GM20431 (cell line): Measurements from ENCODE around the gene ILF3.
"Not testable (repeated sequence)": the region's sequence is repeated elsewhere in the genome, so short reads cannot be mapped to it uniquely, and the experiment has no call there.

ENCODE experiments used
- in situ Hi-C: fragments of 300-500 bp; cut with MseI, MboI; formaldehyde crosslinking; loops from one replicate; pipeline ENCODE4 v1.15.0; 2020; ENCODE audit warnings: low sequenced_read_pairs; ENCODE audit not compliant: unreplicated experiment

ILF3 gene

DNA sequence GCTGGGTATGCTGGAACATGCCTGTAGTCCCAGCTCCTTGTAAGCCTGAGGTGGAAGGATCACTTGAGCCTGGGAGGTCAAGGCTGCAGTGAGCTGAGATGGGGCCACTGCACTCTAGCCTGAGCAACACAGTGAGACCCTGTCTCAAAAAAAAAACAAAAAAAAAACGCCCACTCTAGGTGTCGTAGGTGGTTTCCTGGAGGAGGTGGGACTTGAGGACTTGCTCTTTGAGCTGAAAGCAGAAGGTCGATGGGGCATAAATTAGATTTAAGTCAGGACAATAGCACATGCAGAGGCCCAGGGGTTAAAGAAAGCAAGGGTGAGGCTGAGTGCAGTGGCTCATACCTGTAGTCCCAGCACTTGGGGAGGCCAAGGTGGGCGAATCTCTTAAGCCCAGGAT lies 12.9 kb upstream of the ILF3 start:
- in situ Hi-C loops, result loop anchor here (5.0 kb wide), 1 partner anchor 59 kb away; no protein-coding TSS in a partner anchor

DNA sequence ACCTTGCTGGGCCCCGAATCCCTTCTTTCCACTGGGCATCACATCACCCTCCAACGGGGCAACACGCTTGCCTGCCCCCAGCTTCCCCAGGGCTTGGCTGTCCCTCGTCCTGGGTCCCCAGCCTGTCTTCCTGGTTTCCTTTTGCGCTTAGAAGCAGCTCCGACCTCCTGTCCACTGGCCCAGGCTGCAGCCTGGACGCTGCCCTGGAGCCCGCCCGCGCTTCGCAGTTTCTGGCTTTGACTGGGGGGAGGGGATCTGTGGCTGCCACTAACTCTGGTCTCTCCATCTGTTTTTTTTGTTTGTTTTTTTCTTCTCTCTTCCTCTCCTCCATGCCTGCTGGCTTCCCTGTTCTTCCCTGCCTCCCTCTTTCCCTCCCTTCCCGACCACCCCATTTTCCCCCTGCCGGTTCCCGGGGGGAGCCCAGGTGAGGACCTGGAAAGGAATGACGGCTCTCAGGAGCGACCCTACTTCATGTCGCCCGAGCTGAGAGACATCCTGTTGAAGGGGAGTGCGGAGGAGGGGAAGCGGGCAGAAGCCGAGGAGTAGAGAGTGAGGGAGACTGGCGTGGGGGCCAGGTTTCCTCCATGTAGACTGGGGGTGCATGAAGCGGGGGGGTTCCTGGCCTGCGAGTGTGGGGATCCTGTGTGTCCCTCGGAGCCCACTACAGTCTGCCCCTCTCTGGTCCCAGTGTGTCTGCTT lies 11.5 kb upstream of the ILF3 start:
- in situ Hi-C loops, result loop anchor here (5.0 kb wide), 1 partner anchor 60 kb away; no protein-coding TSS in a partner anchor

DNA sequence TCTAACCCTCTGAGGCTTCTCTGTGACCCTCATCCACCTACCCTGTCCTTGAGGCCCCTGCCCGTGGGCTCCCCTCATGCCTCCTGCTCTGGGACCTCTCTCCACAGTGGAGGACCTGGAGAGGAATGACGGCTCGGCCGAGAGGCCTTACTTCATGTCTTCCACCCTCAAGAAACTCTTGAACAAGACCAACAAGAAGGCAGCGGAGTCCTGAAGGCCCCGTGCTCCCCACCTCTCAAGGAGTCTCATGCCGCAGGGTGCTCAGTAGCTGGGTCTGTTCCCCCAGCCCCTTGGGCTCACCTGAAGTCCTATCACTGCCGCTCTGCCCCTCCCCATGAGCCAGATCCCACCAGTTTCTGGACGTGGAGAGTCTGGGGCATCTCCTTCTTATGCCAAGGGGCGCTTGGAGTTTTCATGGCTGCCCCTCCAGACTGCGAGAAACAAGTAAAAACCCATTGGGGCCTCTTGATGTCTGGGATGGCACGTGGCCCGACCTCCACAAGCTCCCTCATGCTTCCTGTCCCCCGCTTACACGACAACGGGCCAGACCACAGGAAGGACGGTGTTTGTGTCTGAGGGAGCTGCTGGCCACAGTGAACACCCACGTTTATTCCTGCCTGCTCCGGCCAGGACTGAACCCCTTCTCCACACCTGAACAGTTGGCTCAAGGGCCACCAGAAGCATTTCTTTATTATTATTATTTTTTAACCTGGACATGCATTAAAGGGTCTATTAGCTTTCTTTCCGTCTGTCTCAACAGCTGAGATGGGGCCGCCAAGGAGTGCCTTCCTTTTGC lies 10.8 kb upstream of the ILF3 start:
- in situ Hi-C loops, result loop anchor here (5.0 kb wide), 1 partner anchor 61 kb away; no protein-coding TSS in a partner anchor

DNA sequence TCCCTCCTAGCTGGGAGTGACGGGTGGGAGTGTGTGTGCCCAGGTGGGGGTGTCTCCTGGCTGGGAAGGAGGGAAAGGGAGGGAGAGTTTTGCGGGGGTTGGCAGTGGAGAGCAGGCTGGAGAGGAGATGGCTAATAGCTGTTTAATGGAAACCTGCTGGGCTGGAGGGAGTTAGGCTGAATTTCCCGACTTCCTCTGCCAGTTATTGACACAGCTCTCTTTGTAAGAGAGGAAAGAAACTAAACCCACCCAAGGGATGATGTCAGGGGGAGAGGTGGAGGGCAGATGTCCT lies 10.2 kb upstream of the ILF3 start:
- in situ Hi-C loops, result loop anchor here (5.0 kb wide), 1 partner anchor 62 kb away; no protein-coding TSS in a partner anchor

GRCh38 chr19:10644260-10645007 lies 9.7 kb upstream of the ILF3 start:
- in situ Hi-C loops, result loop anchor here (5.0 kb wide), 1 partner anchor 62 kb away; no protein-coding TSS in a partner anchor

GRCh38 chr19:10646456-10647159 lies 7.5 kb upstream of the ILF3 start:
- in situ Hi-C loops, result no loop called here

DNA sequence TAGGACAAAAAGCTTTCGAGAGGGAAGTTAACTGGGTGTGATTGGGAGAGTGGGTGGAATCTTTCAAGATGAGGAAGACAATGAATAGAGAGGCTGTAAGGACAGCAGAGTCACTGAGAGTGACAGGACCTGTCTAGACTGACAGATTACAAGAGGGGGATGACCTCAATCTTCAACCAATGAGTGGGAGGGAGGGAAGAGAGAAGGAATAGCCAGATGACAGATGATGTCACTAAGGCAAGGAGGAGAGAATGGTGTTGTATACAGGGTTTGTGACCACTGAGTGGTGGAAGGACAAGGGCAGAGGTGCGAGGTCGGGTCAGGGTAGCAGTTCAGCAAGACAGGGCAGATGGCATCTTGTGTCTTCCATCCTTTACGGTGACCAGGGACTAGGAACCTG lies 5.8 kb upstream of the ILF3 start:
- in situ Hi-C loops, result no loop called here

DNA sequence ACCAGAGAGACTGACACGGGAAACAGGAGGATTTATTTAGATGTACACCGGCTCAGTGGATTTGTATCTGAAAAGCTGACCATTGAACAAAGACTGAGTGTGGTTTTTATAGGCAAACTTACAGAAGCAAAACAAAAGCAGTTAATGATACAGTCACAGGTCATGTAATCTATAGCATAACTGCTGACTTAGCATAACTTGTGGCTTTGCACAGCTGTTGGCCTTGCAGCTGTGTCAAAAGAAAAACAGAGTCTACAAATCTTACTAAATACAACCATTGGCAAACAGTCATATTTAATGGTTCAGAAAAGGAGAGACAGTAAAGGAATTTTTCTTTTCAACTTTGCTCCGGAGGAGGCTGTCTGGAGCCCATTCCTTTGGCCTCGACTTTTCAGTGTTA lies 2.3 kb upstream of the ILF3 start:
- in situ Hi-C loops, result no loop called here

GRCh38 chr19:10653482-10653731 lies 739 bp upstream of the ILF3 start:
- in situ Hi-C loops, result no loop called here

- in situ Hi-C loops, result no loop called here
Observed at GRCh38 chr19:10654610-10655456, 687 bp downstream of the ILF3 start.

DNA sequence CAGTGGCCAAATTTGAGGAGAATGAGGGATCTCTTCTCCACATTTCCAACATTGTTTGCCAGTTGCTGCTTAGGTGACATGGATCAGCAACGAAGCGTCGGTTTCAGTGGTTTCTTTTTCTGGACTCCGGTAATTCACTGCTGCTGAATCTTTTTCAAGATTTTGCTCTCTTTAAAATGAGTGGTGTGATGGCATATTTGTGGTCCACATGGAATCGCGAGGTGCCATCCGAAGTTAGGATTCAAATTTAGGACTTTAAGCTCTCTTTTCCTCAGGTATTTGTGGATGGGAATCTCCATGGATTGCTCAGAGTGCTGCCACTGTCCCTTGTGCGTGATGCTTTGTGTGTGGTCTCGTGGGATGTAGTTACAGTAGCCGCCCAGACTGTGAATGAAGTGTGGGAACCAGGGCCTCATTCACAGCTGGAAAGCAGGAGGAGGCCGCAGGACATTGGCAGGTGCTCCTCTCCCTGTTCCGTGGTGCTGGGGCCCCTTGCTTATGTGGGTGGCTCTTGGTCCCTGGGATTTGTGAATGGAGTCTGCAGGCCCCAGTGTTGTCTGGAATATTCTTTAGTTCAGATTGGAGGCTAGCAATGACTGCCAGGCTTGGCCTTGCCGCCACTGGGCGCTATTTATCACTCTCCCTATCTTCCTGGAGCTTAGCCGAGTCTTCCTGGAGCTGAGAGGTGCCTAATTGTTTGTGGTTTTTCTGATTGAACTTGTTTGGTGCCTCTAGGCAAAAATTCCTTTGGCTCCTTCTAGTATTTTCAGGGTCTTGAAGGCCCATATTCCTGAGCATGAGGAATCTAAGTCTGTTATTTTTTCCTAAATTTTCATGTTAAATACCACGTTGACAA lies 1.5 kb downstream of the ILF3 start:
- in situ Hi-C loops, result no loop called here

- in situ Hi-C loops, result no loop called here
Observed at GRCh38 chr19:10660346-10660745, 6.2 kb downstream of the ILF3 start.

GRCh38 chr19:10661946-10662345 lies 7.8 kb downstream of the ILF3 start:
- in situ Hi-C loops, result no loop called here

- in situ Hi-C loops, result no loop called here
Observed at GRCh38 chr19:10662384-10663251, 8.5 kb downstream of the ILF3 start.

DNA sequence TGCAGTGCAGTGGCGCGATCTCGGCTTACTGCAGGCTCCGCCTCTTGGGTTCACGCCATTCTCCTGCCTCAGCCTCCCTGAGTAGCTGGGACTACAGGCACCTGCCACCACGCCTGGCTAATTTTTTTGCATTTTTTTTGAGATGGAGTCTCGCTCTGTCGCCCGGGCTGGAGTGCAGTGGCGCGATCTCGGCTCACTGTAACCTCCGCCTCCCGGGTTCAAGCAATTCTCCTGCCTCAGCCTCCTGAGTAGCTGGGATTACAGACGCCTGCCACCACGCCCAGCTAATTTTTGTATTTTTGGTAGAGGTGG lies 9.1 kb downstream of the ILF3 start:
- in situ Hi-C loops, result not testable (repeated sequence)

DNA sequence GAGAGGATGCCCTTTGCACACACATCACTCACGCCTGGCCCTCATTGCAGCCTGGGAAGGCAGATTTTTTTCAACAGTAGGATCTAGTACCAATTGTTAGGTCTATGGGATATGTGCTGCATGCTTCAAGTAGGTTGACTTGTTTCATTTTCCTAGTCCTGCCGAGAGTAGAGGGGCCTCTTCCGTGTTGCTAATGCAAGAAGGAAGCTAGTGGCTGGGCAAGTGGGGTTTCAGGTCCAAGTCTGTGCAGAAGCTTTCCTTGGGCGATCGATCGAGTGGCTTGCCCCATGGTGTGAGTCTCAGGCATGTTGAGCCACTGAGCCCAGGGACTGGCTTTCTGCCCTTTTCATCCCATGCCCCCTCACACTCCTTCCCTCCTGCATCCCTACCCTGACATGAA lies 13.7 kb downstream of the ILF3 start:
- in situ Hi-C loops, result no loop called here

DNA sequence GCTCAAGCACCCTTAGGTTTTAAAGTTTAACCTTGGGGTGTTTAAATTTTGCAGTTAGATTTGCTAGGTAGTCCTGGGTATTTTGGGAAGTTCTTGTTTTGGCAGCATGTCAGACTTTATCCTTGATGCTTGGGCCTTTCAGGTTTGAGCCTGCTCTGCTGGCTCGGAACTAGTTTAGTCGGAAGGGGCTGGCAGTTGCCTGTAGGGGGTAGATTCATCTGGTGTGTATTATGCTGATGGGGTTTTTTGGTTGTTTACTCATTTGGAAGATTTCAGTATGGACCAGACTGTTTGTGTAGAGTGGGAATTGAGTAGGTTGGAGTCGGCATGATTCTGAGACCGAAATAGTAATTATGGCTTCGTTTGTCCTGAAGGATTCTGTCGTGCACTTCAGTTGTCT lies 15.1 kb downstream of the ILF3 start:
- in situ Hi-C loops, result no loop called here

- in situ Hi-C loops, result no loop called here
Observed at GRCh38 chr19:10670182-10670581, 16.0 kb downstream of the ILF3 start.
